IPS-15b (cell line): ENCODE data around the gene GPR107.

ENCODE experiments used
- H3K27me3 ChIP-seq: one replicate; pipeline ENCODE4 v1.6.1; 2013; ENCODE audit warnings: low read length; ENCODE audit not compliant: control insufficient read depth, insufficient read depth
- H3K36me3 ChIP-seq: one replicate; pipeline ENCODE4 v1.6.1; 2013; ENCODE audit warnings: low read length; ENCODE audit not compliant: control insufficient read depth, insufficient read depth
- H3K4me1 ChIP-seq: one replicate; pipeline ENCODE4 v1.6.1; 2013; ENCODE audit warnings: mild to moderate bottlenecking, low read length; ENCODE audit not compliant: control insufficient read depth, insufficient read depth
- H3K4me3 ChIP-seq: one replicate; pipeline ENCODE4 v1.5.1; 2013; ENCODE audit warnings: low read depth, low read length
- H3K9ac ChIP-seq: one replicate; pipeline ENCODE4 v1.6.1; 2013; ENCODE audit warnings: low read depth, mild to moderate bottlenecking, low read length
- H3K9me3 ChIP-seq: one replicate; pipeline ENCODE4 v1.6.1; 2013; ENCODE audit warnings: mild to moderate bottlenecking, low read length; ENCODE audit not compliant: control insufficient read depth, insufficient read depth

The GPR107 gene

GRCh38 chr9:130117816-130118632, 64.3 kb downstream of the GPR107 start:
- Histone ChIP-seq H3K4me1 (peaks cover 3% of the 10 kb centered on the region), H3K27me3 (no peaks in the 10 kb centered on the region), H3K36me3 (peaks cover 19% of the 10 kb centered on the region), H3K9ac (peak overlapping the region; percentile 65), H3K9me3 (no peaks in the 10 kb centered on the region), H3K4me3 (no peak overlapping the region)

GRCh38 chr9:130118841-130119518, 65.3 kb downstream of the GPR107 start:
- Histone ChIP-seq H3K4me1 (peaks cover 3% of the 10 kb centered on the region), H3K36me3 (peaks cover 19% of the 10 kb centered on the region), H3K27me3 (no peaks in the 10 kb centered on the region), H3K9ac (peak overlapping the region; percentile 12), H3K4me3 (no peak overlapping the region), H3K9me3 (no peaks in the 10 kb centered on the region)

- Histone ChIP-seq H3K27me3 (no peaks in the 10 kb centered on the region), H3K4me1 (peaks cover 3% of the 10 kb centered on the region)
Observed at GRCh38 chr9:130119519-130120298, 66.0 kb downstream of the GPR107 start.

GRCh38 chr9:130120299-130120587, 66.5 kb downstream of the GPR107 start:
- Histone ChIP-seq H3K27me3 (no peaks in the 10 kb centered on the region), H3K4me1 (peaks cover 3% of the 10 kb centered on the region), H3K9me3 (no peaks in the 10 kb centered on the region), H3K9ac (no peak overlapping the region), H3K36me3 (peaks cover 19% of the 10 kb centered on the region), H3K4me3 (no peak overlapping the region)

More at GRCh38 chr9:130119519-130120298, 66.0 kb downstream of the GPR107 start:
- H3K9me3 ChIP-seq, result no peaks in the 10 kb centered on the region
- H3K9ac ChIP-seq, result no peak overlapping the region
- no peak overlapping the region for H3K4me3 ChIP-seq
- peaks cover 19% of the 10 kb centered on the region for H3K36me3 ChIP-seq

- H3K36me3 ChIP-seq, result peaks cover 19% of the 10 kb centered on the region
- no peak overlapping the region for H3K9ac ChIP-seq
- H3K4me3 ChIP-seq, result no peak overlapping the region
- no peaks in the 10 kb centered on the region for H3K9me3 ChIP-seq
- no peaks in the 10 kb centered on the region for H3K27me3 ChIP-seq
- H3K4me1 ChIP-seq, result peaks cover 3% of the 10 kb centered on the region
Observed at GRCh38 chr9:130120832-130121231, 67.1 kb downstream of the GPR107 start.

GRCh38 chr9:130122456-130122855, 68.8 kb downstream of the GPR107 start:
- Histone ChIP-seq H3K4me3 (no peak overlapping the region), H3K27me3 (no peaks in the 10 kb centered on the region), H3K9ac (no peak overlapping the region), H3K4me1 (peaks cover 3% of the 10 kb centered on the region), H3K9me3 (no peaks in the 10 kb centered on the region), H3K36me3 (peaks cover 12% of the 10 kb centered on the region)

- no peaks in the 10 kb centered on the region for H3K27me3 ChIP-seq
- H3K4me3 ChIP-seq, result no peak overlapping the region
- peaks cover 7% of the 10 kb centered on the region for H3K36me3 ChIP-seq
- H3K4me1 ChIP-seq, result no peaks in the 10 kb centered on the region
- H3K9me3 ChIP-seq, result no peaks in the 10 kb centered on the region
- H3K9ac ChIP-seq, result no peak overlapping the region
Observed at GRCh38 chr9:130124085-130124860, 70.6 kb downstream of the GPR107 start.

GRCh38 chr9:130126721-130127433, 73.2 kb downstream of the GPR107 start:
- Histone ChIP-seq H3K9me3 (no peaks in the 10 kb centered on the region), H3K9ac (no peak overlapping the region), H3K36me3 (peaks cover 8% of the 10 kb centered on the region), H3K4me3 (no peak overlapping the region), H3K27me3 (no peaks in the 10 kb centered on the region), H3K4me1 (no peaks in the 10 kb centered on the region)

- no peak overlapping the region for H3K4me3 ChIP-seq
- no peak overlapping the region for H3K9ac ChIP-seq
- no peaks in the 10 kb centered on the region for H3K27me3 ChIP-seq
- H3K4me1 ChIP-seq, result no peaks in the 10 kb centered on the region
- H3K36me3 ChIP-seq, result peaks cover 10% of the 10 kb centered on the region
- H3K9me3 ChIP-seq, result no peaks in the 10 kb centered on the region
Observed at GRCh38 chr9:130128251-130128650, 74.5 kb downstream of the GPR107 start.

- Histone ChIP-seq H3K4me3 (no peak overlapping the region), H3K36me3 (peaks cover 11% of the 10 kb centered on the region)
Observed at GRCh38 chr9:130128733-130129431, 75.2 kb downstream of the GPR107 start.

More at GRCh38 chr9:130128733-130129431, 75.2 kb downstream of the GPR107 start:
- no peaks in the 10 kb centered on the region for H3K27me3 ChIP-seq
- no peaks in the 10 kb centered on the region for H3K4me1 ChIP-seq
- no peak overlapping the region for H3K9ac ChIP-seq
- no peaks in the 10 kb centered on the region for H3K9me3 ChIP-seq
